Keratinocyte (primary cell): Measurements from ENCODE around the gene GRK1. TPM values are rescaled to one million over a fixed set of nuclear protein-coding genes. Genes with fewer than 3 reads are reported as not detected.

Experiments used
- DNase-seq: peaks from one replicate; pipeline ENCODE4 v3.0.0-alpha.2; 2011; ENCODE audit warnings: low read depth, missing footprints, low spot score
- FAIRE-seq: peaks from 2 replicates; lab custom pipeline; 2011; peaks lifted over from hg19 to GRCh38; lab: Jason Lieb, UNC
- H2AFZ ChIP-seq: 2 replicates; pipeline ENCODE4 v1.6.0; 2012; ENCODE audit warnings: low read length, control low read depth, inconsistent platforms; ENCODE audit not compliant: control insufficient read depth
- H3K27ac ChIP-seq: 2 replicates; pipeline ENCODE4 v1.5.1; 2011; ENCODE audit warnings: low read length; ENCODE audit not compliant: control insufficient read depth, insufficient read depth
- H3K27me3 ChIP-seq: 3 replicates; pipeline ENCODE4 v1.6.0; 2011; ENCODE audit warnings: low read length; ENCODE audit not compliant: control insufficient read depth, insufficient read depth; ENCODE audit errors: extremely low read depth
- H3K36me3 ChIP-seq, 2 experiments: 2 replicates in 1 of 2; 3 replicates in 1 of 2; pipeline ENCODE4 v1.5.1; 2011; ENCODE audit warnings: low read length in 2 of 2, mild to moderate bottlenecking in 1 of 2; ENCODE audit not compliant: control insufficient read depth in 2 of 2, insufficient read depth in 2 of 2; ENCODE audit errors: extremely low read depth in 1 of 2
- H3K4me1 ChIP-seq: 3 replicates; pipeline ENCODE4 v1.5.1; 2011; ENCODE audit warnings: low read length; ENCODE audit not compliant: control insufficient read depth, insufficient read depth; ENCODE audit errors: extremely low read depth
- H3K4me2 ChIP-seq: 3 replicates; pipeline ENCODE4 v1.6.0; 2011; ENCODE audit warnings: low read depth, low read length; ENCODE audit not compliant: control insufficient read depth, insufficient read depth; ENCODE audit errors: extremely low read depth
- H3K4me3 ChIP-seq, 3 experiments: fragments of 200-600 bp in 1 of 3; sonication (generic) in 1 of 3; 2 replicates in 2 of 3; 3 replicates in 1 of 3; pipeline ENCODE4 v1.5.1; 2011 to 2016; ENCODE audit warnings: low read length in 3 of 3, mild to moderate bottlenecking in 3 of 3, control low read depth in 2 of 3, inconsistent platforms in 1 of 3, low read depth in 1 of 3, mixed read lengths in 1 of 3, mixed run types in 1 of 3, moderate library complexity in 1 of 3; ENCODE audit not compliant: control insufficient read depth in 2 of 3, insufficient read depth in 2 of 3; ENCODE audit errors: extremely low read depth in 1 of 3
- H3K79me2 ChIP-seq: 2 replicates; pipeline ENCODE4 v1.6.0; 2012; ENCODE audit warnings: low read length; ENCODE audit not compliant: control insufficient read depth, insufficient read depth
- H3K9ac ChIP-seq: 3 replicates; pipeline ENCODE4 v1.6.0; 2011; ENCODE audit warnings: low read length; ENCODE audit not compliant: control insufficient read depth, insufficient read depth; ENCODE audit errors: extremely low read depth
- H3K9me1 ChIP-seq: 3 replicates; pipeline ENCODE4 v1.6.0; 2011; ENCODE audit warnings: low read length; ENCODE audit not compliant: control insufficient read depth, insufficient read depth; ENCODE audit errors: extremely low read depth
- H3K9me3 ChIP-seq: 2 replicates; pipeline ENCODE4 v1.5.1; 2012; ENCODE audit warnings: low read depth, low read length; ENCODE audit not compliant: control insufficient read depth
- H4K20me1 ChIP-seq: 3 replicates; pipeline ENCODE4 v1.6.0; 2011; ENCODE audit warnings: low read length; ENCODE audit not compliant: control insufficient read depth, insufficient read depth; ENCODE audit errors: extremely low read depth
- CTCF ChIP-seq, 3 experiments: IDR thresholded peaks in 1 of 3; conservative IDR thresholded peaks in 1 of 3; optimal IDR thresholded peaks in 1 of 3; 2 replicates in 2 of 3; 3 replicates in 1 of 3; pipeline versions ENCODE3 to v1.5.1; 2011; ENCODE audit warnings: low read length in 3 of 3, mild to moderate bottlenecking in 3 of 3, moderate library complexity in 2 of 3, control low read depth in 1 of 3, inconsistent platforms in 1 of 3; ENCODE audit not compliant: insufficient read depth in 2 of 3; ENCODE audit errors: extremely low read depth in 1 of 3
- EZH2 ChIP-seq: IDR thresholded peaks from one replicate; pipeline ENCODE4 v1.6.1; 2012; ENCODE audit warnings: inconsistent platforms, mild to moderate bottlenecking, low read length, moderate library complexity
- dilution Hi-C: fragments of 300-500 bp; cut with MboI; formaldehyde crosslinking; loops from one replicate; pipeline ENCODE4 v1.7.0; 2020; ENCODE audit warnings: low sequenced_read_pairs; ENCODE audit not compliant: extremely low pct_ligation_motif_present
- polyA plus RNA-seq, 5 experiments: library from polyadenylated mRNA; depleted of rRNA in 3 of 5; stranded (reverse) in 3 of 5; stranded (forward) in 1 of 5; unstranded in 1 of 5; fragments of >200 nt; gene quantifications; 1 replicate in 1 of 5; 2 replicates in 3 of 5; 3 replicates in 1 of 5; pipeline versions ENCODE4 v1.2.1 to v1.2.3, GENCODE V29; 2011 to 2012; ENCODE audit warnings: missing spikeins in 2 of 5, low read depth in 1 of 5, low replicate concordance in 1 of 5

GRK1 gene
- polyA plus RNA-seq, 1 donor (not counting 4 experiments of a cell fraction or from before 2014, with no cell fraction given) = not detected

GRCh38 chr13:113665597-113666328, 1.3 kb upstream of the GRK1 start:
- Histone ChIP-seq H3K4me2 (no peak overlapping the region), H3K9me1 (no peaks in the 10 kb centered on the region), H3K36me3 (no peaks in the 10 kb centered on the region), H3K27ac (no peak overlapping the region), H3K4me3 (no peak overlapping the region), H3K27me3 (peaks cover 8% of the 10 kb centered on the region), H2AFZ (no peak overlapping the region), H4K20me1 (no peaks in the 10 kb centered on the region), H3K9me3 (no peaks in the 10 kb centered on the region), H3K9ac (no peak overlapping the region), H3K4me1 (no peaks in the 10 kb centered on the region), H3K79me2 (no peaks in the 10 kb centered on the region)
- dilution Hi-C loops = no loop called here
- TF ChIP-seq CTCF (optimal IDR thresholded peaks at IDR 0.05 in 1 of 3, IDR thresholded peaks at IDR 0.05 in 1 of 3, conservative IDR thresholded peaks at IDR 0.05 in 1 of 3; ENCODE audit: extremely low read depth in 1 of 3, insufficient read depth in 2 of 3, low read length in 3 of 3) (no peak), EZH2 (no peak)
- no peak for FAIRE-seq
- DNase-seq = no peak

- no peak overlapping the region for H3K4me2 ChIP-seq
- dilution Hi-C loops = no loop called here
- FAIRE-seq = no peak
- H3K4me1 ChIP-seq = no peaks in the 10 kb centered on the region
- H3K9me1 ChIP-seq = no peaks in the 10 kb centered on the region
- no peaks in the 10 kb centered on the region for H3K36me3 ChIP-seq
- no peaks in the 10 kb centered on the region for H4K20me1 ChIP-seq
- no peak for TF ChIP-seq CTCF (optimal IDR thresholded peaks at IDR 0.05 in 1 of 3, IDR thresholded peaks at IDR 0.05 in 1 of 3, conservative IDR thresholded peaks at IDR 0.05 in 1 of 3; ENCODE audit: extremely low read depth in 1 of 3, insufficient read depth in 2 of 3, low read length in 3 of 3)
- no peak for TF ChIP-seq EZH2
- peaks cover 8% of the 10 kb centered on the region for H3K27me3 ChIP-seq
- H3K9ac ChIP-seq = no peak overlapping the region
- H2AFZ ChIP-seq = no peak overlapping the region
- H3K79me2 ChIP-seq = no peaks in the 10 kb centered on the region
- H3K27ac ChIP-seq = no peak overlapping the region
- DNase-seq = no peak
- no peaks in the 10 kb centered on the region for H3K9me3 ChIP-seq
- H3K4me3 ChIP-seq = no peak overlapping the region
These were observed 719 bp upstream of the GRK1 start for GRCh38 chr13:113666329-113666670.
